ENCODE measurements around the gene DAZAP1.
"Not testable (repeated sequence)": the region's sequence is repeated elsewhere in the genome, so short reads cannot be mapped to it uniquely, and the experiment has no call there.

DAZAP1 gene

GRCh38 chr19:1411255-1412191 is 4.1 kb downstream of the DAZAP1 start:
- DNase-seq, result no peak

- DNase-seq, result no peak
Observed at GRCh38 chr19:1412323-1412923, 5.0 kb downstream of the DAZAP1 start.

- no peak for DNase-seq
Observed at GRCh38 chr19:1412995-1413800, 5.8 kb downstream of the DAZAP1 start.

GRCh38 chr19:1416014-1416841 is 8.8 kb downstream of the DAZAP1 start:
- no peak for DNase-seq

GRCh38 chr19:1417145-1417544 is 9.8 kb downstream of the DAZAP1 start:
- no peak for DNase-seq

GRCh38 chr19:1417681-1418495 is 10.5 kb downstream of the DAZAP1 start:
- no peak for DNase-seq

- DNase-seq, result no peak
Observed at GRCh38 chr19:1418496-1418775, 11.1 kb downstream of the DAZAP1 start.

GRCh38 chr19:1418951-1419738 is 11.8 kb downstream of the DAZAP1 start:
- no peak for DNase-seq

GRCh38 chr19:1420085-1420484 is 12.7 kb downstream of the DAZAP1 start:
- DNase-seq, result not testable (repeated sequence)

- no peak for DNase-seq
Observed at GRCh38 chr19:1420590-1420989, 13.2 kb downstream of the DAZAP1 start.

GRCh38 chr19:1421218-1421957 is 14.0 kb downstream of the DAZAP1 start:
- no peak for DNase-seq

GRCh38 chr19:1421958-1422305 is 14.5 kb downstream of the DAZAP1 start:
- no peak for DNase-seq

- no peak for DNase-seq
Observed at GRCh38 chr19:1422360-1422759, 15.0 kb downstream of the DAZAP1 start.

GRCh38 chr19:1422943-1423342 is 15.6 kb downstream of the DAZAP1 start:
- DNase-seq, result no peak

GRCh38 chr19:1423436-1424191 is 16.2 kb downstream of the DAZAP1 start:
- no peak for DNase-seq

GRCh38 chr19:1424192-1424955 is 17.0 kb downstream of the DAZAP1 start:
- no peak for DNase-seq

GRCh38 chr19:1425102-1425837 is 17.9 kb downstream of the DAZAP1 start:
- no peak for DNase-seq

- DNase-seq, result no peak
Observed at GRCh38 chr19:1425902-1426301, 18.5 kb downstream of the DAZAP1 start.

Measured in NCI-H748 treated with DMSO at 0.1 percent for 48 hours (cell line).